Adipocyte (in vitro differentiated cells): ENCODE data around the gene ZNG1B.
"Not testable (repeated sequence)": the region's sequence is repeated elsewhere in the genome, so short reads cannot be mapped to it uniquely, and the experiment has no call there.

Source experiments
- DNase-seq: peaks from one replicate; pipeline ENCODE4 v3.0.0-alpha.2; 2015; ENCODE audit warnings: low read depth
- H3K27me3 ChIP-seq: replicated peaks from 2 replicates; pipeline ENCODE4 v1.7.0; 2013; ENCODE audit warnings: mild to moderate bottlenecking, low read length, moderate library complexity; ENCODE audit not compliant: control insufficient read depth, insufficient read depth
- H3K36me3 ChIP-seq: 2 replicates; pipeline ENCODE4 v1.7.0; 2013; ENCODE audit warnings: low read length, mild to moderate bottlenecking, moderate library complexity; ENCODE audit not compliant: control insufficient read depth, insufficient read depth, severe bottlenecking
- H3K4me1 ChIP-seq: 2 replicates; pipeline ENCODE4 v1.7.0; 2013; ENCODE audit warnings: mild to moderate bottlenecking, low read length, moderate library complexity; ENCODE audit not compliant: control insufficient read depth, insufficient read depth
- H3K4me3 ChIP-seq: 2 replicates; pipeline ENCODE4 v1.7.0; 2013; ENCODE audit warnings: mild to moderate bottlenecking, low read length, moderate library complexity
- H3K9ac ChIP-seq: 2 replicates; pipeline ENCODE4 v1.7.0; 2013; ENCODE audit warnings: mild to moderate bottlenecking, low read length, moderate library complexity
- H3K9me3 ChIP-seq: 2 replicates; pipeline ENCODE4 v1.7.0; 2013; ENCODE audit warnings: mild to moderate bottlenecking, low read length, moderate library complexity; ENCODE audit not compliant: control insufficient read depth

Gene ZNG1B

GRCh38 chr2:113507394-113508140, 70.1 kb downstream of the ZNG1B start:
- H3K4me1 ChIP-seq, H3K36me3 ChIP-seq, H3K9me3 ChIP-seq, H3K4me3 ChIP-seq, H3K9ac ChIP-seq, DNase-seq: not testable (repeated sequence)
- peaks cover 12% of the 10 kb centered on the region for H3K27me3 ChIP-seq

- H3K4me1 ChIP-seq, H3K9ac ChIP-seq: not testable (repeated sequence)
Observed at GRCh38 chr2:113508187-113508586, 70.7 kb downstream of the ZNG1B start.

DNA sequence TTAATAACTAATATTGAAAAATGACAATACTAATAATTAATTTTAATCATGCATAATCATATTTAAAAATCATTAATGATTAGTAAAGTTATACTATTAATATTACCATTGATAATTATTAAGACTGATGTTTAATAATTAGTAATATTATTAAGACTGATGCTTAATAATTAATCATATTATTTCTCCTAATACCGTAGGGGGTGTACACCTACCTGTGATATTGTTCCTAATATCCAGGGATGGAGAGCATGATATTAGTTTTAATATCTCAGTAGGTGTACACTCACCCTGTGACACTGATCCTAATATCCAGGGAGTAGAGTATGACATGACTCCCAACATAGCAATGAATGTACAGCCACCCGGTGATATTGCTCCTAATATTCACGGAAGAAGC, 73.4 kb downstream of the ZNG1B start:
- H3K27me3 ChIP-seq, DNase-seq: not testable (repeated sequence)

More at GRCh38 chr2:113508187-113508586, 70.7 kb downstream of the ZNG1B start:
- H3K4me3 ChIP-seq, H3K36me3 ChIP-seq, DNase-seq, H3K9me3 ChIP-seq: not testable (repeated sequence)
- H3K27me3 ChIP-seq, result peaks cover 12% of the 10 kb centered on the region

DNA sequence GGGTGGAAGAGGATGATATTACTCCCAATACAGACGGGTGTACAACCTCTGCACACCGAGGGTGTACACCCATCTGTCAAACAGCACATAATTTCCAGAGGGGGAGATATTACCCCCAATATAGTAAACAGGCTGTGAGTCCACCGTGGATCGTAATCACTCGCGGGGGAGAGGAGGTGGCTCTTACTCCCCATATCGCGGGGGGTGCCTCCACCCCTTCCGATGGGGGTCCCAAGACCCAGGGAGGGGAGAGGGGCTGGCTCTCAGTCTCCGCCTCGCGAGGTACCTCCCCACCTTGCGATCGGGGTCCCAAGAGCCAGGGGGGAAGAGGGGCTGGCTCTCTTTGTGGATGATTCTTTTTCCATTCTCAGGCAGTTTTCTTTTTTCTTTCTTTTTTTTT, 74.4 kb downstream of the ZNG1B start:
- H3K4me1 ChIP-seq, H3K4me3 ChIP-seq, H3K9ac ChIP-seq, H3K9me3 ChIP-seq, DNase-seq, H3K27me3 ChIP-seq, H3K36me3 ChIP-seq: not testable (repeated sequence)

More for the DNA sequence above, 73.4 kb downstream of the ZNG1B start:
- not testable (repeated sequence) for H3K36me3 ChIP-seq, H3K4me1 ChIP-seq, H3K4me3 ChIP-seq, H3K9ac ChIP-seq, H3K9me3 ChIP-seq

- DNase-seq, H3K36me3 ChIP-seq, H3K9ac ChIP-seq, H3K4me3 ChIP-seq, H3K27me3 ChIP-seq, H3K4me1 ChIP-seq, H3K9me3 ChIP-seq: not testable (repeated sequence)
Observed at GRCh38 chr2:113515457-113515856, 78.0 kb downstream of the ZNG1B start.

GRCh38 chr2:113515995-113516394, 78.5 kb downstream of the ZNG1B start:
- not testable (repeated sequence) for H3K4me3 ChIP-seq, H3K9me3 ChIP-seq, DNase-seq, H3K4me1 ChIP-seq, H3K9ac ChIP-seq, H3K36me3 ChIP-seq, H3K27me3 ChIP-seq

DNA sequence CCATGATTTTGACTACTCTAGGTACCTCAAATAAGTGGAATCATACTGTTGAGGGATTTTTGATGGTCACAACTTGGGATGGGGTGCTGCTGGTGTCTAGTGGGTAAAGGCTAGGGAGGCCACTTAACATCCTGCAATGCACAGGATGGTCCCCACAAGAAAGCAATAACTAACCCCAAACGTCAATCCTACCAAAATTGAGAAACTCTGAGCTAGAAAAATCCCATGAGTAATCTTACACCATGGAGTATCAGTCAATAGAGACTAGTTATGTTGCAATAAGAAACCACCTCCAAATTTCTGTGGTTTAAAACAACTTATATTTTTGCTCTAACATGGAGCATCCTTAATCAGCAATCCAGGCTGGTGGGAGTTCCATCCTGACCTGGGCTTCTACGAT, 79.5 kb downstream of the ZNG1B start:
- H3K4me3 ChIP-seq, DNase-seq, H3K27me3 ChIP-seq, H3K36me3 ChIP-seq, H3K4me1 ChIP-seq, H3K9ac ChIP-seq, H3K9me3 ChIP-seq: not testable (repeated sequence)

- not testable (repeated sequence) for H3K4me1 ChIP-seq, DNase-seq, H3K27me3 ChIP-seq, H3K36me3 ChIP-seq, H3K9ac ChIP-seq, H3K4me3 ChIP-seq, H3K9me3 ChIP-seq
Observed at GRCh38 chr2:113520837-113521236, 83.3 kb downstream of the ZNG1B start.

DNA sequence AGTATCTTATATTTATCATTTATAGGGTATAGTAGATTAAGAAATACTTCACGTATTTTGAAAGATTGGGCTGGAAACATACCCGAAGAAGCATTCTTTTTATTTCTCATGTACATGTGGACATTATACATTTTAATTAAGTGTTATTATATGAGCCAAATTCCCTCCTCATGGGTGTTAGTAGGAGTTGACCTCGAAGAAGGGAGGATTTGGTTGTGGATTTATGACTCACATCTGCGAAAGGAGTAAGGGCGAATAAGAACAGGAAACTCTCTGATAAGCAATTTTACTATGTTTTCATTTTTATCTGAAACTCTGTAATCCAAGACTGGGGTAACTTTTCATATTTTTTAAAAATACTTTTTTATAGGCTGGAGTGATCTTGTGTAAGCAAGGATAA, 84.0 kb downstream of the ZNG1B start:
- not testable (repeated sequence) for H3K4me3 ChIP-seq, H3K27me3 ChIP-seq, H3K36me3 ChIP-seq, DNase-seq, H3K9me3 ChIP-seq, H3K9ac ChIP-seq, H3K4me1 ChIP-seq

GRCh38 chr2:113524986-113525385, 87.5 kb downstream of the ZNG1B start:
- H3K9me3 ChIP-seq, H3K27me3 ChIP-seq, H3K36me3 ChIP-seq, H3K4me3 ChIP-seq, H3K4me1 ChIP-seq, H3K9ac ChIP-seq, DNase-seq: not testable (repeated sequence)

GRCh38 chr2:113527350-113528045, 90.0 kb downstream of the ZNG1B start:
- DNase-seq, H3K27me3 ChIP-seq, H3K4me3 ChIP-seq, H3K9me3 ChIP-seq, H3K9ac ChIP-seq, H3K36me3 ChIP-seq, H3K4me1 ChIP-seq: not testable (repeated sequence)

DNA sequence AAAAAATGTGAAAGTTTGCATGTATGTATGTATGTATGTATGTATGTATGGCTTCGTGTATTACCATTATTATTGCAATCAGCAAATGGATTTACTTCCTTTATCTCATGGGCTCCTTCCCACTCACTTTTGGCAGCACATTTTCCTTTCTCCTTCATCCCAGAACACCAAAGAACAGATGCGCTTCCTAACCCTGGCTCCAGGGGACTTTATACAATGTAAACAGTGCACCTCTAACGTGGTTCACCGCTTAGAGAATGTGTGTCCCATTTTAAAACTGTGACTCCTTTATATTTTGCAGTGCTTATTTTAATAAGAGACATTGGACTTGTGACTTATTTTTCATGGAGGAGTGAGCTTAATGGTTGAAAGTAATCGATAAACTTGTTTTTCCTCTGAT, 90.6 kb downstream of the ZNG1B start:
- not testable (repeated sequence) for H3K4me3 ChIP-seq, DNase-seq, H3K9ac ChIP-seq, H3K9me3 ChIP-seq, H3K36me3 ChIP-seq, H3K4me1 ChIP-seq, H3K27me3 ChIP-seq
